H1 (cell line): ENCODE measurements around the gene SH3RF3. TPM values are rescaled to one million over a fixed set of nuclear protein-coding genes. Genes with fewer than 3 reads are reported as not detected.

Experiments used
- CTCF ChIA-PET: fragments of 300-600 bp; sonication (Branson Sonifier 250); formaldehyde crosslinking; loops from one replicate; lab custom pipeline; 2021; ENCODE audit not compliant: partially characterized antibody; lab: Charles Lee
- POLR2A ChIA-PET: fragments of 300-600 bp; sonication (Branson Sonifier 250); formaldehyde crosslinking; loops from one replicate; lab custom pipeline; 2021; ENCODE audit warnings: inconsistent platforms; ENCODE audit not compliant: partially characterized antibody; lab: Charles Lee
- DNase-seq, 2 experiments: peaks; one replicate each; pipeline versions ENCODE4 v3.0.0 to v3.0.0-alpha.2; 2010 to 2022; ENCODE audit warnings: low spot score in 2 of 2, low read depth in 1 of 2, mixed read lengths in 1 of 2
- FAIRE-seq: peaks from 2 replicates; lab custom pipeline; 2011; peaks lifted over from hg19 to GRCh38; lab: Jason Lieb, UNC
- H2AFZ ChIP-seq: 2 replicates; pipeline ENCODE4 v1.8.1; 2012; ENCODE audit warnings: low read length, inconsistent platforms
- H2AK5ac ChIP-seq: 2 replicates; pipeline ENCODE4 v1.6.1; 2013; ENCODE audit warnings: low read depth, low read length
- H2BK120ac ChIP-seq: replicated peaks from 2 replicates; pipeline ENCODE3; 2013; ENCODE audit warnings: low read depth, low read length, inconsistent platforms
- H2BK12ac ChIP-seq: 2 replicates; pipeline ENCODE4 v1.6.1; 2013; ENCODE audit warnings: low read depth, low read length
- H2BK15ac ChIP-seq: 2 replicates; pipeline ENCODE4 v1.6.1; 2013; ENCODE audit warnings: low read length
- H2BK20ac ChIP-seq: 2 replicates; pipeline ENCODE4 v1.6.1; 2013; ENCODE audit warnings: low read length
- H2BK5ac ChIP-seq: 2 replicates; pipeline ENCODE4 v1.6.1; 2013; ENCODE audit warnings: low read depth, low read length
- H3K14ac ChIP-seq: 2 replicates; pipeline ENCODE4 v1.6.1; 2013; ENCODE audit warnings: inconsistent platforms; ENCODE audit not compliant: insufficient read length
- H3K18ac ChIP-seq: 2 replicates; pipeline ENCODE4 v1.6.1; 2013; ENCODE audit warnings: low read length; ENCODE audit errors: extremely low read depth
- H3K23ac ChIP-seq: 2 replicates; pipeline ENCODE4 v1.6.1; 2013; ENCODE audit warnings: inconsistent platforms; ENCODE audit not compliant: insufficient read length
- H3K23me2 ChIP-seq: 2 replicates; pipeline ENCODE4 v1.6.1; 2013; ENCODE audit warnings: low read depth, low read length
- H3K27ac ChIP-seq: 2 replicates; pipeline ENCODE4 v1.6.1; 2011; ENCODE audit warnings: low read depth, low read length, inconsistent platforms
- H3K27me3 ChIP-seq, 4 experiments: replicated peaks in 1 of 4; 1 replicate in 1 of 4; 2 replicates in 3 of 4; pipeline versions ENCODE4 v1.6.1 to v1.8.1; 2011 to 2013; ENCODE audit warnings: low read length in 3 of 4, mild to moderate bottlenecking in 3 of 4, inconsistent platforms in 2 of 4, mixed read lengths in 2 of 4, moderate library complexity in 1 of 4; ENCODE audit not compliant: control insufficient read depth in 3 of 4, insufficient read depth in 3 of 4; ENCODE audit errors: extremely low read depth in 1 of 4
- H3K36me3 ChIP-seq, 4 experiments: 2 replicates each; pipeline versions ENCODE4 v1.6.1 to v1.8.1; 2011 to 2013; ENCODE audit warnings: mild to moderate bottlenecking in 4 of 4, low read length in 3 of 4, moderate library complexity in 2 of 4, control low read depth in 1 of 4, inconsistent platforms in 1 of 4; ENCODE audit not compliant: insufficient read depth in 4 of 4, control insufficient read depth in 2 of 4
- H3K4ac ChIP-seq: replicated peaks from 2 replicates; pipeline ENCODE3; 2013; ENCODE audit warnings: low read length, low read depth, mixed read lengths, inconsistent platforms; ENCODE audit not compliant: insufficient read length
- H3K4me1 ChIP-seq, 4 experiments: replicated peaks in 1 of 4; 1 replicate in 1 of 4; 2 replicates in 3 of 4; pipeline versions ENCODE4 v1.6.1 to v1.8.1; 2011 to 2013; ENCODE audit warnings: low read length in 3 of 4, inconsistent platforms in 2 of 4, mixed read lengths in 1 of 4; ENCODE audit not compliant: insufficient read depth in 4 of 4, control insufficient read depth in 3 of 4
- H3K4me2 ChIP-seq, 2 experiments: 2 replicates each; pipeline versions ENCODE4 v1.6.1 to v1.8.1; 2011 to 2013; ENCODE audit warnings: low read depth in 2 of 2, low read length in 2 of 2, control low read depth in 1 of 2, inconsistent platforms in 1 of 2, mild to moderate bottlenecking in 1 of 2; ENCODE audit not compliant: insufficient read depth in 1 of 2
- H3K4me3 ChIP-seq, 4 experiments: fragments of 200-600, 300-600 bp in 1 of 4; sonication (generic), shearing (Covaris generic), sonication (Bioruptor Twin) in 1 of 4; 2 replicates each; pipeline versions ENCODE4 v1.5.1 to v1.8.1; 2011 to 2016; ENCODE audit warnings: low read length in 4 of 4, low read depth in 3 of 4, control low read depth in 2 of 4, inconsistent platforms in 2 of 4, mild to moderate bottlenecking in 2 of 4, mixed read lengths in 1 of 4, moderate library complexity in 1 of 4; ENCODE audit not compliant: insufficient read depth in 2 of 4; ENCODE audit errors: extremely low read depth in 1 of 4
- H3K56ac ChIP-seq: replicated peaks from 2 replicates; pipeline ENCODE3; 2013; ENCODE audit warnings: low read depth, mild to moderate bottlenecking, mixed read lengths, low read length, inconsistent platforms; ENCODE audit not compliant: insufficient read length
- H3K79me1 ChIP-seq: 2 replicates; pipeline ENCODE4 v1.6.1; 2013; ENCODE audit warnings: low read depth, low read length, control low read depth
- H3K79me2 ChIP-seq, 2 experiments: 2 replicates each; pipeline versions ENCODE4 v1.6.1 to v1.8.1; 2012 to 2013; ENCODE audit warnings: low read length in 2 of 2, mild to moderate bottlenecking in 2 of 2, inconsistent platforms in 1 of 2; ENCODE audit not compliant: insufficient read depth in 2 of 2, control insufficient read depth in 1 of 2
- H3K9ac ChIP-seq, 4 experiments: replicated peaks in 1 of 4; 1 replicate in 1 of 4; 2 replicates in 3 of 4; pipeline versions ENCODE4 v1.6.1 to v1.8.1; 2011 to 2013; ENCODE audit warnings: low read depth in 3 of 4, low read length in 3 of 4, control low read depth in 2 of 4, mild to moderate bottlenecking in 2 of 4, moderate library complexity in 2 of 4, inconsistent platforms in 1 of 4; ENCODE audit errors: extremely low read depth in 1 of 4
- H3K9me3 ChIP-seq, 2 experiments: 2 replicates each; pipeline versions ENCODE4 v1.6.1 to v1.8.1; 2012 to 2013; ENCODE audit warnings: mild to moderate bottlenecking in 2 of 2, moderate library complexity in 2 of 2, control low read depth in 1 of 2, inconsistent platforms in 1 of 2, low read depth in 1 of 2, low read length in 1 of 2, mixed read lengths in 1 of 2; ENCODE audit not compliant: insufficient read depth in 2 of 2
- H4K20me1 ChIP-seq, 2 experiments: replicated peaks in 1 of 2; 2 replicates each; pipeline versions ENCODE3 to v1.8.1; 2011 to 2013; ENCODE audit warnings: inconsistent platforms in 2 of 2, low read length in 2 of 2, mild to moderate bottlenecking in 1 of 2; ENCODE audit not compliant: insufficient read depth in 2 of 2, control insufficient read depth in 1 of 2
- H4K5ac ChIP-seq: 2 replicates; pipeline ENCODE4 v1.6.1; 2013; ENCODE audit warnings: low read length, low read depth, mixed read lengths, inconsistent platforms; ENCODE audit not compliant: insufficient read length
- H4K8ac ChIP-seq: 2 replicates; pipeline ENCODE4 v1.8.0; 2013; ENCODE audit warnings: mild to moderate bottlenecking, moderate library complexity, low read length, inconsistent platforms; ENCODE audit not compliant: insufficient read depth; ENCODE audit errors: extremely low read depth
- H4K91ac ChIP-seq: replicated peaks from 2 replicates; pipeline ENCODE3; 2013; ENCODE audit warnings: low read length, mixed read lengths, inconsistent platforms; ENCODE audit not compliant: insufficient read length
- WGBS, 2 experiments: shearing (Covaris generic) in 1 of 2; methylation state at CpG; one replicate each; pipeline versions ENCODE4 v1.1.6 to v1.1.7; 2013 to 2015; ENCODE audit warnings: low lambda C conversion rate in 2 of 2, mixed read lengths in 2 of 2, inconsistent platforms in 1 of 2, low coverage in 1 of 2, missing lambda C conversion rate in 1 of 2; ENCODE audit not compliant: insufficient replicate concordance in 2 of 2, insufficient coverage in 1 of 2, insufficient read length in 1 of 2; ENCODE audit errors: extremely low coverage in 1 of 2, missing lambda C conversion rate in 1 of 2; 5-methylcytosine and 5-hydroxymethylcytosine counted together
- polyA plus RNA-seq, 7 experiments: library from polyadenylated mRNA; depleted of rRNA in 3 of 7; stranded (reverse) in 5 of 7; unstranded in 2 of 7; fragments of >200 nt in 5 of 7; fragments of 200-250 nt in 2 of 7; gene quantifications; 1 replicate in 5 of 7; 2 replicates in 1 of 7; 4 replicates in 1 of 7; pipeline versions ENCODE4 v1.2.1 to v1.2.3, GENCODE V29; 2011 to 2013; ENCODE audit warnings: missing spikeins in 2 of 7, mixed read lengths in 2 of 7
- total RNA-seq: library from RNA; stranded (reverse); fragmentation: NEBNext Ultra II Directional; extraction: Animal tissue kit (Norgen Biotek cat#: 25700); gene quantifications from 2 replicates; pipeline ENCODE4 v1.2.1, GENCODE V29; 2021

Gene SH3RF3
- total and polyA plus RNA-seq, 2 of the 8 experiments (the other 6 are each of a cell fraction or from before 2014, with no cell fraction given): 0.11 to 0.65 TPM

- Histone ChIP-seq H3K27ac (no peak overlapping the region), H3K79me2 (no peaks in the 10 kb centered on the region), H3K9me3 (no peaks in the 10 kb centered on the region), H3K18ac (no peak overlapping the region), H3K27me3 (no peaks in the 10 kb centered on the region), H3K14ac (no peak overlapping the region), H3K56ac (no peak overlapping the region), H3K23me2 (no peaks in the 10 kb centered on the region), H3K23ac (no peak overlapping the region), H4K8ac (no peak overlapping the region), H2AFZ (no peak overlapping the region), H4K5ac (no peak overlapping the region), H3K79me1 (no peaks in the 10 kb centered on the region), H2BK12ac (no peak overlapping the region), H3K9ac (no peak overlapping the region), H2AK5ac (no peak overlapping the region), H3K4ac (no peak overlapping the region), H4K91ac (no peak overlapping the region), H2BK120ac (no peak overlapping the region), H2BK15ac (no peak overlapping the region), H3K4me1 (no peaks in the 10 kb centered on the region), H3K4me2 (no peak overlapping the region), H2BK5ac (no peak overlapping the region), H2BK20ac (no peak overlapping the region), H4K20me1 (peaks cover 0 to 5% of the 10 kb centered on the region in 2 experiments), H3K4me3 (no peak overlapping the region), H3K36me3 (peaks cover 0 to 8% (median 5%) of the 10 kb centered on the region in 4 experiments; a peak in 6 of 8 replicates)
- FAIRE-seq (no peak), DNase-seq (no peak)
- 87% methylated on average over 4 of the region's 4 CpGs; no CpG with 5 or more reads in 1 of the 2 experiments for WGBS, 2 experiments
- ChIA-PET CTCF (interaction anchor here (0.8 to 6.7 kb wide), 6 partner anchors 10 to 187 kb away, joined by 3 to 67 read pairs (median 34); partner anchors contain the start of genes SEPTIN10 and SOWAHC), POLR2A (no interaction called here)
Measured at GRCh38 chr2:109549016-109549590, 420.1 kb downstream of the SH3RF3 start.
